UCSD-AML1 (cell line): ENCODE measurements around the gene CHD8.
"Not testable (repeated sequence)": the region's sequence is repeated elsewhere in the genome, so short reads cannot be mapped to it uniquely, and the experiment has no call there.

Experiments
- DNase-seq: peaks from one replicate; lab custom pipeline; 2025; ENCODE audit not compliant: unreplicated experiment; lab: John Stamatoyannopoulos, UW

The CHD8 gene

GRCh38 chr14:21436567-21437062, 19.3 kb downstream of the CHD8 start:
- DNase-seq = no peak

- DNase-seq = no peak
Measured at GRCh38 chr14:21431126-21431525, 24.8 kb downstream of the CHD8 start.

DNA sequence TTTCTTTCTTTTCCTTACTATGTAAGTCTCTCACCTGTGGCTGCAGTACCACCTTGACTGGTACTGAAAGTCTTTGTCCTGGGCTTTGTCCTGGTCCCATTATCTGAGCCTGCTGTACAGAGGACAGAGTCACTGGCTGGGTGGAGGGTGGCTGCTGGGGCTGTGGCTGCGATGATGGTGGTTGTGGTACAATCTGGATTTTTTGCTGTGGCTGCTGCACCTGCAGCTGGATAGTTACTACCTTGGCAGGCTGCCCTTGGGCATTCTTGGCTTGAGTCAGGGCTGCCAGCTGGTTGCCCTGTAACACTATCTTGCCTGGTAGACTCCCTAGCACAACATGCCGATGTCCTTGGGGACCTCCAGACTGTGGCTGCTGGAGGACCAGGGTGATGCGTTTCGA, 27.0 kb downstream of the CHD8 start:
- DNase-seq = no peak

- no peak for DNase-seq
Measured at GRCh38 chr14:21426692-21427091, 29.2 kb downstream of the CHD8 start.

DNA sequence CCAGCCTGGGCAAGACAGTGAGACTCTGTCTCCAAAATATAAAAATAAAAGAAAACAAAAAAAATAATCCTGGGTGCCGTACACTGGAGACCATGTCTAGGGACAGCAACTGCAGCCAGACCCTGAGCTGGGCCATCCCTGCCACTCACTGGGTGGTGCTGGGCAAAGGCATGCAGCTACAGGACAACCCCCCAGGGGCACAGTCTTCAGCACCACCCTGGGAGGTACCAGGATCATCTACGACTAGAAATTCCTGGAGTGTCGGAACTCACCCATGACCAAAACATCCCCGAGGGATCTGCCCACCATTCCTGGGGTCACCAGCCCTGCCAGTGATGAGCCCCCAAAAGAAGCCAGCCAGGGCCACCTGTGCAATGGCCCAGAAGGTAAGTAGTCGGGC, 36.4 kb downstream of the CHD8 start:
- DNase-seq = no peak

DNA sequence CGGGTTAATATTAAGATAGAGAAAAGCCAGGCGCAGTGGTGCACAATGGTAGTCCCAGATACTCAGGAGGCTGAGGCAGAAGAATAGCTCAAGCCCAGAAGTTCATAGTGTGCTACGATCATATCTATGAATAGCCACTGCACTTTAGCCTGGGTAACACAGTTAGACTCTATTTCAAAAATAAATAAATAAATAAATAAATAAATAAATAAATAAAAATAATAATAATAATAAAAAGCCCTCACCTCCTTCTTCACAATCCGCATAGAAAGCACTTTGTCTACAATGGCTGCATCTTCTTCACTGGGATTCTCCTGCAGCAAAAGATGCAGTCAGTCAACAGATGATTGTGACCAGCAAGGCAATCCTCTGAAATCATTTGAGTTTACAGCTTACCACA, 40.6 kb downstream of the CHD8 start:
- no peak for DNase-seq

DNA sequence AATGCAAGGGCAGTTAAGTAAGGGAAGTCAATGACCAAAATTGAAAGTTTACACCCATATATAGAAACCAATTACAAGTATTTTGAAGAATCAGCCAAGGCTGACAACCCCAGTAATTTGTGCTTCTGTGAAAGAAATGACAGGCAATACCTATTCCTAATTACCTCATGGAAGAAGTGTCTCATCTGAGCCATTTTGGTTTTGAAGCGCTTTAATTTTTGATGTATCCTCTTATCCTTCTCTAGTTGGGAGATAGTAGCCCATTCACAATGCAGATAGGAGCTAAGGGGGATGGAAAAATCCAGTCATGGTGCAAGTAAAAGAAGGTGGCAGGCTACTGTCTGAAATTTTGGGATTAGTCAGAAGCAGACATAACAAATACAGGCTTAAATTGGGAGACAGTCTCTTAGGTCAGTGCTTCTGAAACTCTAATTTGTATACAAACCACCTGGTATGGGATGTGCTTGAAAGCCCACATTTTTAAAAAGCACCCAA, 41.7 kb downstream of the CHD8 start:
- DNase-seq = no peak

- no peak for DNase-seq
Measured at GRCh38 chr14:21408147-21408546, 47.8 kb downstream of the CHD8 start.

DNA sequence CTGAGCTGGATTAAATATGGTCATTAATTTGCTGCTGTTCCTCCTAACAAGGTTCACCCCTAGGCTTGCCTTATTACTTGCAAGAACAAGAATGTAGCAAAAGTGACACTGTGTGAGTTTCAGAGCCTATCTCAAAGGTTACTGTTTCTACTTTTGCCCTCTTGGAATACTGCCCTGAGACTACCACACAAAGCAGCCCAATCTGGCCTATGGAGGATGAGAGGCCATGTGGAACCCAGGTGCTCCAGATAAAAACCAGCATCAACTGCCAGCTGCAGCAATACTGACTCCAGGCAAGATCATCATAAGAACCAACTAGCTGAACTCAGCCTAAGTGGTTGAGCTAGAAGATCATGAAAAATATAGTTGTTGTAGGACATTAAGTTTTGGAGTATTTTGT, 49.7 kb downstream of the CHD8 start:
- no peak for DNase-seq

GRCh38 chr14:21405097-21405496, 50.8 kb downstream of the CHD8 start:
- no peak for DNase-seq

GRCh38 chr14:21399311-21399870, 56.5 kb downstream of the CHD8 start:
- no peak for DNase-seq

DNA sequence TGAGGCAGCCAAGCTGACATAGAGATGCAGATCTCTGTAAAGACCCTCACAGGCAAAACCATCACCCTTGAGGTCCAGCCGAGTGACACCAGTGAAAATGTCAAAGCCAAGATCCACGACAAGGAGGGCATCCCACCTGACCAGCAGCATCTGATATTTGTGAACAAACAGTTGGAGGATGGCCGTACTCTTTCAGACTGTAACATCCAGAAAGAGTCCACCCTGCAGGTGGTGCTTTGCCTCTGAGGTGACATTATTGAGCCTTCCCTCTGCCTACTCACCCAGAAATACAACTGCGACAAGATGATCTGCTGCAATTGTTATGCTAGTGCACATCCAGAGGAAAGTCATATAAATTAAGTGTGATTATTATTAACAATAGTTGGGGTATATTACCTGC, 57.0 kb downstream of the CHD8 start:
- DNase-seq = no peak

DNA sequence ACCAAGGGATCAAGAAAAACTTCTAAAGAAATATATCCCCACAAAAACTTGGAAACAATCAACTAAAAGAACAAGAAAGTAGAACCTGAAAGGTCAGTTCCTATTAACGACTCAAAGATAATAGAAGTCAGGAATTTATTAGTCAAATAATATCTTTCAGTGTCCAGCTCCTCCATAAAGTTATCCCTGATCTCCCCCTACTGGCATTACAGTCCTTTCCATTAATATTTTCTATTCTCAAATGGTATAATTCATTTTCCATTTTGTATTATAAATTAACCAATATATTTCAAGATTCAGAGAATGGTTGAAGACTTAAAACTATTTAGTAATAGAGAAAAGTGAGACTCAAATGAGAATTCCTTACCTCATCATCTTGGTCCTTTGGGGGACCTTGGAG, 60.5 kb downstream of the CHD8 start:
- no peak for DNase-seq

GRCh38 chr14:21385188-21385904, 70.6 kb downstream of the CHD8 start:
- DNase-seq = peak; percentile 55

- no peak for DNase-seq
Measured at GRCh38 chr14:21384494-21384851, 71.5 kb downstream of the CHD8 start.

DNA sequence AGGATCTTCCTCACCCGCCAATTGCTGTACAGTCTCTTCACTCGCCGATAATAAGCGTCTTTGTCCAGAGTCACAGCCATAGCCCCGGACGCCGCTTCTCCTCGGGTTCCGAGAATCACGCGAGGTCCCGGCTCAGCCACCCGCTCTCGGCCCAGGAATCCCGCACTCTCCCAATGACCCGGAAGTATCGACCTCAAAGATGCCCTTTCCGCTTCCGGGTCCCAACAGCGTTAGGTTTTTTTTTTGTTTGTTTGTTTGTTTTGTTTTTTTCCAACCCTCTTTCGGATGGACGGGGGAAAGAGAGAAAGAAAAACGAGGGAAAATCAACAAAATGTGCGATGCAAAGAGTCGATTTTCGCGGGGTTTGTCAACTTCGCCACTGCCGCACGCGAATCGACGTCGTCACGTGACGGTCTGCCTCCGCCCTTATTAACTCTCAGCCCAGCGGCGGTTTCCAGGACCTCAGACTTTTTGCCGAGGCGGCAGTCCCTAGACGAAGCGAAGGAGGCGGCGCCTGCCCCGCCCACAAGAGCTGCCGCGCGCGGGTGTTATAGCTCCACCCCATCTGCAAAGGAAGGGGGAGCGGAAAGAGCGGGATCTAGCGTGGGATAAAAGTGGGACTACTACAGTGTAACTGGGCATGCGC, 72.0 kb downstream of the CHD8 start, which contains the start of gene SUPT16H:
TSS of gene SUPT16H (minus strand) at position 172 of the 646 bp plus-strand sequence. CDS start at position 80, 92 bp downstream.
- peak; percentile 95 for DNase-seq

DNA sequence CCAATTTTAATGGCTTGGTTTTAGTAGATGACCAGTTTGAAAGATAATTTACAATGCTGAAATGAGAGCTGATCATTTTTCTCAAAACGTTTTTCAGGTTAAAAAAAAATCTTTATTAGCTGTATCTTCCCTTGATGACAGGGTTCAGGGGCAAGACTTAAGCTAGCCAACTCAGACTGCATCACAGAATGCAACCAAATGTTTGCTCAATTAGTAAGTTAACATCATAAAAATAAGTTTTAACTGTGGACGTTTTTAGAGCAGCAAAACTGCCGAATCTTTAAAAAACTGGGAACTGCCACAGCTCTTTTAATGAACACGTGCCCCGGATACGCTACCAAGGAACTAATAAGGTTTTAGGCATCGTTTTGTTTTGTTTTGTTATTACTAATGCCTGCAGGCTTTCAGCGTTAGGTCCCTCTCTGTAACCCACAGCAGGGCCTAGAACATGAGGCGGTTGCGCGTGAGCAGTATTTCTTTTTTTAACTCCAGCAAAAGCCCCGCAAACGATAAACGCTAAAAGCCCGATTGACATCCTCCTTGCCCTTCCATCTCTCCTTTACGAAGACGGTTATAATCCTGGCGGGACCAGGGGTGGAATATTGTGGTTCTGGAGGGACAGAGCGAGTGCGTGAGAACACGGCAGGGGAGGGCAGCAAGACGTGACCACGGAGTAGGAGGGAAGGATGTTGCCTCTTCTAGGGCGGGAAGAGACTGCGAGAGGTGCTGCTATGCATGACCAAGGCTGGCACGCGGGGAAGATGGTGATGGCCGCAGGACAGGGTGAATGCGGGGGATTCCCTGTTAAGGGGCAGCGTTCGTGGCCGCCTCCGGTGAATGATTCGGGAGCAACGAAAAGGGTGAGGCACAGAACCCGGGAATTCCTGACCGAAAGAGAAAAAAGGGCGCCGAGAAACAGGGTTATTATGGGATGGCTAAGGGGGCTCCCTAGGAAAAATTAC, 72.8 kb downstream of the CHD8 start:
- peak; percentile 53 for DNase-seq

GRCh38 chr14:21382095-21382494, 73.8 kb downstream of the CHD8 start:
- DNase-seq = no peak

DNA sequence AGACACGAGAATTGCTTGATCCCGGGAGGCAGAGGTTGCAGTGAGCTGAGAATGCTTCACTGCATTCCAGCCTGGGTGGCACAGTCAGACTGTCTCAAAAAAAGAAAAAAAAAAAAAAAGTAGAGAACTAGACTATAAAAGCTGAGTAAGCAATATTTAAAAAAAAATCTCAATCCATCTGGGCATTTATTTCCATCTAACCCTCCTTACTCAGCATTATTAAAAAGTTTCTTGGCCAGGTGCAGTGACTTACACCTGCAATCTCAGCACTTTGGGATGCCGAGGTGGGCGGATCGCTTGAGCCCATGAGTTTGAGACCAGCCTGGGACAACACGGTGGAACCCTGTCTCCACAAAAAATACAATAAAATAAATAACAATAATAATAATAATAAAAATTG, 76.6 kb downstream of the CHD8 start:
- no peak for DNase-seq

DNA sequence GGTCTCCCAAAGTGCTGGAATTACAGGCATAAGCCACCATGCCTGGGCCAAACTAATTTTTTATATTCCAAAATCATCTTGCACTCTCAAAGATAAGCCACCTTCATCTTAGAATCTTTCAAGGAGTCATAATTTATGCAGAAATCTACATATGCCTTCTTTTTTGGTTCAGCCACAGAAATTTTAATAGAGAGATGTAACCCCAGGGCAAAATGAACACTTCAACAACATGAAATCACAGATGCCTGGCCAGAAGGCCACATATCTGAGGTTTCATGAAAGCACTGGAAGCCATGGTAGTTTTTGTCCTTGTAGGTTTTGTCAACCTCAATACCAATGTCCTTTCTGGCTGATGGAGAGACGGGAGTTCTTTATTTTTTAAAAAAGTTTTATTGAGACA, 81.9 kb downstream of the CHD8 start:
- DNase-seq = no peak

GRCh38 chr14:21372814-21373213, 83.1 kb downstream of the CHD8 start:
- DNase-seq = not testable (repeated sequence)
